ENCODE results near the gene FBXO42.
"Not testable (repeated sequence)": the region's sequence is repeated elsewhere in the genome, so short reads cannot be mapped to it uniquely, and the experiment has no call there.

The FBXO42 gene

GRCh38 chr1:16246961-16247360, 105.3 kb downstream of the FBXO42 start:
- no peak overlapping the region for H3K4me3 ChIP-seq (ENCODE audit: low read depth, low read length)
- DNase-seq (ENCODE audit: low read depth), result no peak
- TF ChIP-seq CTCF (conservative IDR thresholded peaks at IDR 0.05; ENCODE audit: low read depth, low read length), result no peak

GRCh38 chr1:16246239-16246638, 106.0 kb downstream of the FBXO42 start:
- H3K4me3 ChIP-seq (ENCODE audit: low read depth, low read length); DNase-seq (ENCODE audit: low read depth): not testable (repeated sequence)

GRCh38 chr1:16245476-16246196, 106.6 kb downstream of the FBXO42 start:
- TF ChIP-seq CTCF (conservative IDR thresholded peaks at IDR 0.05; ENCODE audit: low read depth, low read length), result no peak

GRCh38 chr1:16244650-16245285, 107.5 kb downstream of the FBXO42 start:
- no peak for DNase-seq (ENCODE audit: low read depth)
- H3K4me3 ChIP-seq (ENCODE audit: low read depth, low read length), result no peak overlapping the region
- TF ChIP-seq CTCF (conservative IDR thresholded peaks at IDR 0.05; ENCODE audit: low read depth, low read length), result no peak

More at GRCh38 chr1:16245476-16246196, 106.6 kb downstream of the FBXO42 start:
- no peak for DNase-seq (ENCODE audit: low read depth)
- no peak overlapping the region for H3K4me3 ChIP-seq (ENCODE audit: low read depth, low read length)

GRCh38 chr1:16243936-16244649, 108.2 kb downstream of the FBXO42 start:
- DNase-seq (ENCODE audit: low read depth), result peak; percentile 93
- TF ChIP-seq CTCF (conservative IDR thresholded peaks at IDR 0.05; ENCODE audit: low read depth, low read length), result peak; percentile 89
- H3K4me3 ChIP-seq (ENCODE audit: low read depth, low read length), result no peak overlapping the region

- no peak for DNase-seq (ENCODE audit: low read depth)
- H3K4me3 ChIP-seq (ENCODE audit: low read depth, low read length), result no peak overlapping the region
- TF ChIP-seq CTCF (conservative IDR thresholded peaks at IDR 0.05; ENCODE audit: low read depth, low read length), result no peak
These were observed 109.1 kb downstream of the FBXO42 start for GRCh38 chr1:16243215-16243610.

- TF ChIP-seq CTCF (conservative IDR thresholded peaks at IDR 0.05; ENCODE audit: low read depth, low read length), result no peak
- no peak overlapping the region for H3K4me3 ChIP-seq (ENCODE audit: low read depth, low read length)
- DNase-seq (ENCODE audit: low read depth), result no peak
These were observed 109.6 kb downstream of the FBXO42 start for GRCh38 chr1:16242556-16243214.
